ENCODE measurements around the gene OVOL2.
"Not testable (repeated sequence)": the region's sequence is repeated elsewhere in the genome, so short reads cannot be mapped to it uniquely, and the experiment has no call there.

Gene OVOL2

DNA sequence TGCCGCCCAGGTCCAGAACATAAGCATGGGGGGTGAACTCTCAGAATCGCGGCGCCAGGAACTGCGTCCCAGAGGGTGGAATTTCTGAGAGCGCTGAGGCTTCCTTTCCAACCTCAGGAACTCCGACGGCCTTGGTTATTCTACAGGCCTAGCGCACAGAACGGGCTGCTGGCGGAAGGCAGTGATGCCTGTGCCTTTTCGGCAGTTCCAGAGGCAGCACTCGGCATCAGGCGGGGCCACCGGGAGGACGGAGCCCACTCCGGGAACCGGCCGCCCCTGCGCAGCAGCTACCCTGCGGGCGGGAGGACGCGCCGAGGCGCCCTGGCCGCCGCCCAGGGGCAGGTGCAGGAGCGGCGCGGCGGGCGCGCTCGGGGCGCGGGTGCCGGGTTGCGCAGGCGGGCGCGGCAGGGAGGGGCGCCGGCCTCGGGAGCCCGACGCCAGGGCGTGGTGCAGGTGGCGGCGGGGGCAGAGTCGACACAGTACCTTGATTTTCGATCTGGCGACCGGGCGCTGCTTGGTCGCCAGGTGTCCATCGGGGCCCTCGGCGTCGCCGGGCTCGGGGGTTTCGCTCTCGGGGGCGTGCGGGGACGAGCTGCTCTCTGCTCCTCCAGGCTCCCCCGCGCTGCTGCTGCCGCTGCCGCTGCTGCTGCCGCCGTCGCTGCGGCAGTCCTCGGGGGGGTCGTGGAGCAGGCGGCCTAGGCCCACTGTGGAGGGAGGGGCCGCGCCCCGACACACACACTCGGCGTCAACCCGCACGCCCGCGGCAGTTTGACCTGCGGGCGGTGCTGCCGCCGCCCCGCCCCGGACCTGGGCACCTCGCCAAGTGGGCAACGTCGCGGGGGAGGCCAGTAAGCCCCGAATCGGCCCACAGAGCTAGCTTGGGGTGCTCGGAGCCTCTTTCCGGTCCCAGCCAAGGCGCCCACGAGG lies 1.3 kb downstream of the OVOL2 start:
- DNase-seq: no peak

DNA sequence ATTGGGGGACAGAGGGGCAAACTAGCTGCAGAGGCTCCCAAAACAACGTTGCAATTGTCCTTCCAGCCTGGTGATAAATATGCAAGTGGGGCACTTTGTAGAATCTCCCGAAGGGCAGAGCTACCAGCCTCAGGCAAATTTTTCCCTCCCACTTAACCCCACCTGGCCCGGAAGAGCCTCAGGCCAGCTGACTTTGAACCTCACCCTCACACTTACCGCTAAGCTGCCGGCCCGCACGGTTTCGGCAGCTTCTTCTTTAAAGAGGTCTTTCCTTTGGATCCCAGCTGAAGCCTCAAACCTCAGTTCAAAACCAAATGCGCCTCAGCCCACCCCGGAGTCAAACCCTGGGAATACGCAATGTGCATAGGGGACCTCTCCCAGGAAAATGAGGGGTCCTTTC lies 2.5 kb downstream of the OVOL2 start:
- no peak for DNase-seq

DNA sequence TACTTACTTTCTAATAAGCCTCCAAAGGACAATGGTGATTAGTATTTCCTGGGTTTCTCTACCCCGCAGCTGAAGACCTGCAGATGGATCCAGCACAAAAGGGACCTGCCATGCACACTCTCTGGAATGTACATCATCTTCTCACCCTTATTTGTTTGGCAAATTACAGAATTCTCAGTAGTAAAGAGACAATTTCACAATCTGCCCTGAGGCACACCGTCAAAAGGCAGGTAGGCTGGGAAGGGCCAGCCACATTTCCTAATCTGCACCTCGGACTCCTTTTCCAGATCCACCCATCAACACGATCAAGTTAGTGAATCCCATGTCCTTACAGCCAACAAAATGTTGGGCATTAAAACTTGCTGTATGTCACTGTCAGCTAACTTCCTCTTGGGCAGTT lies 4.9 kb downstream of the OVOL2 start:
- no peak for DNase-seq

DNA sequence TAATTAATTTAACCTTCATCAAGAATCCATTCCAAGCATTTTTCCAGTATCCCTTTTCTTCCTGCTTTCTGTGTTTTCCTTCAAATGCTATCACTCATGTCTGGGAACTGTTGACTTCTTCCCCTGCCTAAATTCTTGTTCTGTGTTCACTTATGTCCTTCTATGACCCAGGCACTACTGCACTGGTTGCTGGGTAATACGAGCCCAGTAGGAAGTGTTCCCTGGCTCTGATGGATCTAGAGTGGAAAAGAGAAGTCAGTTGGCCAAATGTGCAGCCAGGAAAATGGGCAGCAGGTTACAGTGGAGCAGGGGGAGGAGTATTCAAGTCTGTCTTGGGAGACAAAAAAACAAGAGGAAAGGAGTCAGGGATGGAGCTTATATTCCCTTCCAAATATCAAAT lies 7.1 kb downstream of the OVOL2 start:
- no peak for DNase-seq

DNA sequence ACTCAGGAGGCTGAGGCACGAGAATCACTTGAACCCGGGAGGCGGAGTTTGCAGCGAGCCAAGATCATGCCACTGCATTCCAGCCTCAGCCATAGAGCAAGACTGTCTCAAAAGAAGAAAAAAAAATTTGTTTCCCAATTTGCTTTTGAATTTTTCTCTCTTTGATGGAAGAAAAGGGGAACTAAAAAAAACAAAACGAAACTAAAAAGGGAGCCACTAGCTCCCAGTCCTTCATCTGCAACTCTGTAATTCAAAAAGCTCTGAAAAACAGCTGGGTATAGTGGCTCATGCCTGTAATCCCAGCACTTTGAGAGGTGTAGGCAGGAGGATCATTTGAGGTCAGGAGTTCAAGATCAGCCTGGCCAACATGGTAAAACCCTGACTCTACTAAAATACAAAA lies 9.5 kb downstream of the OVOL2 start:
- DNase-seq: no peak

- no peak for DNase-seq
Observed at GRCh38 chr20:18046535-18046934, 11.2 kb downstream of the OVOL2 start.

- DNase-seq: no peak
Observed at GRCh38 chr20:18042229-18042628, 15.5 kb downstream of the OVOL2 start.

- no peak for DNase-seq
Observed at GRCh38 chr20:18041462-18041861, 16.3 kb downstream of the OVOL2 start.

DNA sequence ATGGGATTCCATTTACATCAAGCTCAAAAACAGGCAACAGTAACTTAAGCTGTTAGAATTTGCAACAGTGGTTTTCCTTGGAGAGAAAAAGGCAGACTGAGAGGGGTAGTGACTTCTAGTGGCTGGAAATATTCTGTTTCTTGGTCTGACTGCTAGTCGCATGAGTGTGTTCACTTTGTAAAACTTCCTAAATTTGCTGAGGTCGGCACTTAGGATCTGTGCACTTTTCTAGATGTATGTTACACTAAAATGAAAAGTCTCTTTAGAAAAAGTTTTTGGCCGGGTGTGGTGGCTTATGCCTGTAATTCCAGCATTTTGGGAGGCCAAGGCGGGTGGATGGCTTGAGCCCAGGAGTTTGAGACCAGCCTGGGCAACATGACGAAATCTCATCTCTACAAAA lies 18.7 kb downstream of the OVOL2 start:
- no peak for DNase-seq

- DNase-seq: no peak
Observed at GRCh38 chr20:18034039-18034438, 23.7 kb downstream of the OVOL2 start.

DNA sequence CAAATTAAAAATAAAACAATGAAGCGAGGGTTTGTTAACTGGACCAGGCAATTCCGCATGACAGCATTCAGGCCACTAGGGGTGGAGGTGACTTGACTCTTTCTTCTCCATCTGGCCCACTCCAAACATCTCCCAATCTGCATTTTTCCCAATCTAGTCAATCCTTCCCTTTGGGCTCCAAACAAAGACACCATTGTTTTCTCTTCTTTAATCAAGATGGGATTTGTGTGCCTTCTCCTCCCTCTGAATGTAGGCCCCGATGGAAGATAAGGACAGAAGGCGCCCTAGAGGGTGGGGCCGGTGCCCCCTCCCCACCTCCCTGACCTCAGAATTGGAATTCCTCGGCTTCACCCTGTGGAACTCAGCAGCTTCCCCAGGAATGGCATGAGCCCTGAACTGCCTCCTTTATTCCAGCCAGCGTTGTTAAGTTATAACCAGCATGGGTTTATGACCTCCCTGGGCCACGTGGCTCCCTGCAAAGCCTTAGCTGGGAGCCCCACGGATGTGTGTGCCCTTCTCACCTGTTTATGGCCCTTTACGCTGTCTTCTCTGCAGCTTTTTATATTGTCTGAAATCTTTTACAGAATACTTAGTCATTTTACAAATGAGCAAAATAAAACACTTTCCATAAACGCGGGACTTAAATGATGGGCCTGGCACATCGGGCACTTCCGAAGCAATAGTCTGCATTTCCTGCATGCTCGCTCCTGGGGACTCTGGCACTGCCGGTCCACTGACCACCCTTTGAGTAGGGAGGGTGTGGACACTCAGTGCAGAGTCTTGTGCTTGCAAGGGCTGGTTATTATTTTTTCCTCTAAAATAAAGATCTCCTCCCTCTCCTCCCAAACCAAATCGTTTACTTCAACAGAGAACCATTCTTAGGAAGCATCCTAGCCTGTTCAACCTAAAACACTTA lies 24.5 kb downstream of the OVOL2 start:
- DNase-seq: no peak

DNA sequence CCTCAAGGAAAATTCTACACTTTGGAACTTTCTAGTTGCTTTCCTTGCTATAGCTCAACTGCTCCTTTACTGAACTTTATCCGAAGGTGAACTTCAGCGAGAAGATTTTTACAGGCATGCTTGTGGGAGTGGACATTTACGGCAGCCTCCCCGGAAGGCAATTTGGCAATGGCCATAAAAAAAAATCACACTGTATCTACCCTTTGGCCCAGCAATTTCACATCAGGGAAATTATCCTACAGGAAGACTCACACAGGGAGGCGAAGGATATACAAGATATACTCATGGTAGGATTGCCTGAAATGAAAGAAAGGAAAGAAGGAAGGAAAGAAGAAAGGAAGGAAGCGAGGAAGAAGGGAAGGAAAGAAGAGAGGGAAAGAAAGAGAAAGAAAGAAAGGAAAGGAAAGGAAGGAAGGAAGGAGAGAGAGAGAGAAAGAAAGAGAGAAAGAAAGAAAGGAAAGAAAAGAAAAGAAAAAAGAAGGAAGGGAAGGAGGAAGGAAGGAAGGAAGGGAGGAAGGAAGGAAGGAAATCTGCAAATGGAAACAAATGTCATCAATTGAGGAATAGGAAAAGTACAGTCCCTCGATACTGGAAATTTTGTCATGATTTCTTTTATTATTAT lies 25.7 kb downstream of the OVOL2 start:
- DNase-seq: no peak

DNA sequence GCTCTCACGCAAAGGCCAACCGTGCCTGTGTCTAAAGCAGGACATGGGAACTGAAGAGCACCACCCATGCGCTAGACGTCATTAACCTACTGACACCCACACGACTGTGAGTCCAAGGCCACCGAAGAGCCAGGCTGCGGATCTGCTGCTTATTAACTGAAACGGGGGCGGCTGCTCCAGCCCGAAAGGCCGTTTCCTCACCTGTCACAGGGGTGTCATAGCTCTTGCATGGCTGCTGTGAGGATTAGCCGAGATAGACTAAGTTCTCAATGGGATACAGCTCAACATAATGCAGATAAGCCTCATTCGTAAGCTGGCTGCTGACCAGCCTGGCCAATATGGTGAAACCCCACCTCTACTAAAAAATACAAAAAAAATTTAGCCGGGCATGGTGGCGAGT lies 26.7 kb downstream of the OVOL2 start:
- DNase-seq: no peak

DNA sequence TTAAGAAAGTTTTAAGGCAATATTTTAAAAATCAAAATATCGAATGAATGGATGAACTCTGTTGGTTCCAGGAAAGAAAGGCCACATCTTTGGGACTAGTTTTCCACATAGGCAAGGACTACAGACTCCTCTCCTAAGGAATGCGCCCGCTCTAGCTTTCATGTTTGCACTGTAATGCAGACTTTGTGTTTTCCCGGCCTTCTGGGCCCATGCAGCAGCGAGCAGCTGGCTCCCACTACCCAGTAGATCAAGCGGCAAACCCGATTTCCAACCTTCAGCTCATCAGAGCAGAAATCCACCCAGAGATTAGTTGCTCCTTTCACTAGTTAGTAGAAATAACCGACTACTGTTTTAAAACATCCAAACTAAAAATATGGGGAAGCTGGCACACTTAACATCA lies 27.7 kb downstream of the OVOL2 start:
- DNase-seq: no peak

GRCh38 chr20:18027011-18027410 lies 30.7 kb downstream of the OVOL2 start:
- not testable (repeated sequence) for DNase-seq

DNA sequence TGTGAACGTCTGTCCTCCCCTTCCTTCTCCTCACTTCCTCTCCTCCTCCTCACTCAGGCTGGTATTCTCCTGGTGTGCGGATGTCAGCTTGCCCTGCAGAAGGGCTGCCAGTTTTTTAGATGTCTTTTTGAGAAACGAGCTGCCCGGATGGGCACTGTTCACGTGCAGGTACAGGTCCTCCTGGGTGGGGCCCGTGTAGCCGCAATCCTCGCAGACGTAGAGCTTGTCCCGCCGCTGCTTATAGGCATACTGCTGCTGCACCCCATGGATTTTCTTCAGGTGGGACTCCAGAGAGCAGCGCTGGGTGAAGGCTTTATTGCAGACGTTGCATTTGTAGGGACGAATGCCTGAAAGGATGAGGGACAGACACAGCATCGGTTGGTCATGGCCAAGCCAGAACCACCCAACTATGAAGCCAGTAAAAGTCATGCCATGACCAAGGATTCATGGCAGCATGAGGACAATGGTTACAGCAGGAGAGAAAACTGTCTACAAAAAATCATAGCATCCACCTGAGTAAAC lies 33.0 kb downstream of the OVOL2 start:
- DNase-seq: no peak

GRCh38 chr20:18020931-18021330 lies 36.8 kb downstream of the OVOL2 start:
- no peak for DNase-seq

GRCh38 chr20:18019068-18019467 lies 38.6 kb downstream of the OVOL2 start:
- DNase-seq: no peak

DNA sequence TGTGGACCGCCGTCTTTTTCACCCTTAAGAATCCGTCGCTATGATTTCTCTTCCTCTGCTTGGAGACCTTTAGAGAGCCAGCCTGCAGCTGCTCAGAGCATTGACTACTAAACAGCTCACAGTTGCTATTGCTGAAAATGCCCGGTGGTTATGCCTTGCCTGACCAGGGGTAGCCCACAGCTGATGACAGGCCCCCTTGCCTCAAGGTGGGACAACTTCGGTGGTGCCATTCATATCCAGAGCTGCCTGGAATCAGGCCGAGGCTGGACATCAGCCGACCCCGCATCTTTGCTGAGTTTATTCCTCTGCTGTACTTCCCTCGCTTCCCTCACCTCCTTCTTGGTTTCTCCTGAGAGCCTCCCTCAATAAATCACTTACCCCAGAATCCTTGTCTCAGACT lies 39.6 kb downstream of the OVOL2 start:
- DNase-seq: no peak

- no peak for DNase-seq
Observed at GRCh38 chr20:18016772-18017171, 40.9 kb downstream of the OVOL2 start.

DNA sequence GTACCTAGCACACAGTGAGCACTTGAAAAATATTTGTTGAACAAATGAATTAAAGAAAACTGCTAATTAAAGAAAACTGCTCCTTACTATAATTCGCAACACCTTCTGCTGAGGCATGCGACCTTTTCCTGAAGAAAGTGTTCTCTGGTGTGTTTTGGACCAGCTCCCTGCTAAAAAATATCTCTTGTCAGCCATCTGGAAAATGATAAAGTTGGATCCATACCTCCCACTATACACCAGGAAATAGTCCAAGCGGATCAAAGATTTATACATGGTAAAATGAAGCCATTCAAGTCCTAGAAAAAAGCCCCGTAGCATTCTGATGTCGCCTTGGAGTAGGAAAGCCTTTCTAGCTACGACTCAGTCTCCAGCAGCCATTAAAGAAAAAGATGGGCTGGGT lies 43.3 kb downstream of the OVOL2 start:
- DNase-seq: no peak

DNA sequence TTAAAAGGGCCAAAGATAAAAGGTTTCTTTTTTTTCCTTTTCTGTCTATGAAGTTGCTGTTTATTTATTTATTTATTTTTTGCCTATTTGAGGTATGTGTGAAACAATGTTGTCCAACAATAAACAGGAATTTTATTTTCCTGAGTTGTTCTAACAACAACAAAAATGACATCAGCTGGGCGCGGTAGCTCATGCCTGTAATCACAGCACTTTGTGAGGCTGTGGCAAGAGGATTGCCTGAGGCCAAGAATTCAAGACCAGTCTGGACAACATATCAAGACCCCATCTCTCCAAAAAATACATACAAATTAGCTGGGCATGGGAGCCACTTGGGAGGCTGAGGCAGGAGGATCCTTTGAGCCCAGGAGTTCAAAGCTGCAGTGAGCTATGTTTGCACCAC lies 44.8 kb downstream of the OVOL2 start:
- no peak for DNase-seq

- DNase-seq: no peak
Observed at GRCh38 chr20:18011951-18012645, 45.6 kb downstream of the OVOL2 start.
